Body of pancreas (tissue), 4 donors: ENCODE data around the gene DAW1. TPM values are rescaled to one million over a fixed set of nuclear protein-coding genes. Genes with fewer than 3 reads are reported as not detected.
A peak's percentile ranks its signal among the peaks of the same experiment; 100 is the strongest.

Experiments
- ATAC-seq: fragments of 150-250 bp; one replicate; pipeline ENCODE4 v1.9.1; 2016
- DNase-seq, 4 donors: peaks; one replicate each; pipeline ENCODE4 v3.0.0-alpha.2; 2019
- H3K27ac ChIP-seq, 4 donors: fragments of 200-600 bp; sonication (generic); 1 replicate in 3 of 4; 2 replicates in 1 of 4; pipeline versions ENCODE4 v1.5.1 to v1.6.1; 2016 to 2019; ENCODE audit warnings: mild to moderate bottlenecking in 1 of 4, mixed read lengths in 1 of 4, moderate library complexity in 1 of 4
- H3K27me3 ChIP-seq, 2 donors: fragments of 200-600 bp; sonication (generic); one replicate each; pipeline ENCODE4 v1.6.0; 2016; ENCODE audit warnings: mild to moderate bottlenecking in 1 of 2
- H3K36me3 ChIP-seq, 2 donors: fragments of 200-600 bp; sonication (generic); replicated peaks in 1 of 2; 2 replicates each; pipeline ENCODE4 v1.5.1; 2016; ENCODE audit warnings: low read depth in 2 of 2; ENCODE audit not compliant: insufficient read depth in 1 of 2
- H3K4me1 ChIP-seq: fragments of 200-600 bp; sonication (generic); one replicate; pipeline ENCODE4 v1.6.0; 2016
- H3K4me3 ChIP-seq, 2 donors: fragments of 200-600 bp; sonication (generic); 1 replicate in 1 of 2; 2 replicates in 1 of 2; pipeline ENCODE4 v1.5.1; 2016 to 2019
- H3K9me3 ChIP-seq, 3 donors: fragments of 200-600 bp; sonication (generic); 1 replicate in 2 of 3; 2 replicates in 1 of 3; pipeline ENCODE4 v1.5.1; 2016
- POLR2A ChIP-seq, 3 donors: fragments of 450-650 bp; IDR thresholded peaks; one replicate each; pipeline ENCODE4 v1.6.1; 2016; ENCODE audit warnings: antibody characterized with exemption in 3 of 3, mild to moderate bottlenecking in 2 of 3
- WGBS, 2 donors: methylation state at CpG; one replicate each; pipeline ENCODE4 v1.1.5; 2017; 5-methylcytosine and 5-hydroxymethylcytosine counted together
- intact Hi-C: fragments of 100-400 bp; cut with DNase I; formaldehyde crosslinking; loops from one replicate; pipeline ENCODE4 v1.15.1; 2023
- total RNA-seq, 2 donors: library from RNA; depleted of rRNA; stranded (reverse); fragments of >200 nt; gene quantifications; one replicate each; pipeline ENCODE4 v1.1.0, GENCODE V29; 2016
- TF ChIP-seq, protein P1 (sequence below), 7 experiments: fragments of 450-650 bp in 4 of 7; fragments of 200-600 bp in 3 of 7; sonication (generic) in 3 of 7; IDR thresholded peaks; one replicate each; pipeline ENCODE4 v1.5.1; 2016 to 2019; ENCODE audit warnings: antibody characterized with exemption in 7 of 7

Gene DAW1
- total RNA-seq, 2 donors from 2014 or later: not detected

DNA sequence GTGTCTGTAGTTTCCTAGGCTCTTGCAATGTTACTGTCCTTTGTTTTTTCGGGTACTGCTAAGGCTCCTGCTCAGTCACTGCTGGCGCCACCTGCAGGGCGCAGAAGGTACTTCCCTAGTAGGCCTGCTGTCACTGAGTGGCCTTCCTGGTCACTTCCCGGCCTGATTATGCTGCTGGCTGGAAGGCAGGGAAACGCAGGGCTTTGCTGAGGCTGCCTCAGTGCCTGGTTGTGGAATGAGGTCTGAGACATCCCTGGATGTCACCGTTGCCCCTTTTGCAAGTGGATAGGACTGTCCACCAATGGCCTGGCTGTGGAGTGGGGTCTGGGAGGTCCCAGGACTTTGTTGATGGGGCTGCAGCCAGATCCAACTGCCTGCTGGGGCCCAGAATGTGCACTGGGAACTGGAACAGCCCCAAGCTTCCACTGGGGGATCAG, 13.1 kb downstream of the DAW1 start:
- DNase-seq (peak; percentile 78 to 88 (median 83)), ATAC-seq (peak; percentile 86)
- Histone ChIP-seq H3K27ac (no peak overlapping the region), H3K4me3 (no peak overlapping the region), H3K9me3 (no peaks in the 10 kb centered on the region), H3K4me1 (peaks cover 5% of the 10 kb centered on the region), H3K36me3 (no peaks in the 10 kb centered on the region), H3K27me3 (no peaks in the 10 kb centered on the region)
- intact Hi-C loops: no loop called here
- TF ChIP-seq, protein P1, sequence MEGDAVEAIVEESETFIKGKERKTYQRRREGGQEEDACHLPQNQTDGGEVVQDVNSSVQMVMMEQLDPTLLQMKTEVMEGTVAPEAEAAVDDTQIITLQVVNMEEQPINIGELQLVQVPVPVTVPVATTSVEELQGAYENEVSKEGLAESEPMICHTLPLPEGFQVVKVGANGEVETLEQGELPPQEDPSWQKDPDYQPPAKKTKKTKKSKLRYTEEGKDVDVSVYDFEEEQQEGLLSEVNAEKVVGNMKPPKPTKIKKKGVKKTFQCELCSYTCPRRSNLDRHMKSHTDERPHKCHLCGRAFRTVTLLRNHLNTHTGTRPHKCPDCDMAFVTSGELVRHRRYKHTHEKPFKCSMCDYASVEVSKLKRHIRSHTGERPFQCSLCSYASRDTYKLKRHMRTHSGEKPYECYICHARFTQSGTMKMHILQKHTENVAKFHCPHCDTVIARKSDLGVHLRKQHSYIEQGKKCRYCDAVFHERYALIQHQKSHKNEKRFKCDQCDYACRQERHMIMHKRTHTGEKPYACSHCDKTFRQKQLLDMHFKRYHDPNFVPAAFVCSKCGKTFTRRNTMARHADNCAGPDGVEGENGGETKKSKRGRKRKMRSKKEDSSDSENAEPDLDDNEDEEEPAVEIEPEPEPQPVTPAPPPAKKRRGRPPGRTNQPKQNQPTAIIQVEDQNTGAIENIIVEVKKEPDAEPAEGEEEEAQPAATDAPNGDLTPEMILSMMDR (IDR thresholded peaks at IDR 0.05): peak; percentile 62 to 87 (median 76)
- no peak for TF ChIP-seq POLR2A (IDR thresholded peaks at IDR 0.05)
- WGBS, 2 donors: 0 to 9% methylated on average over 5 to 6 of the region's 6 CpGs

DNA sequence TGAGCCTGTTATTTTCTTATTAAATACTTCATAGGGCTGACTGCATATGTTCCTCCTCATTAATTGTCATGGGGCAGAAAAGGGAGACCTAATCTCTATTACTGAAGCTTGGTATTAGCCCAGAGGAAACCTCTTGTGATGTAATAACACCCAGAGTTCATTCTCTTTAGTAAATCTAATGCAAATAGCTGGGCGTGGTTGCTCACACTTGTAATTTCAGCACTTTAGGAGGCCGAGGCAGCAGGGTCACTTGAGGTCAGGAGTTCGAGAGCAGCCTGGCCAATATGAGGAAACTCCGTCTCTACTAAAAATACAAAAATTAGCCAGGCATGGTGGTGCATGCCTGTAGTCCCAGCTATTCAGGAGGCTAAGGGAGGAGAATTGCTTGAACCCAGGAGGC, 14.7 kb downstream of the DAW1 start:
- Histone ChIP-seq H3K4me1 (peaks cover 5% of the 10 kb centered on the region), H3K4me3 (no peak overlapping the region), H3K27ac (no peak overlapping the region), H3K9me3 (no peaks in the 10 kb centered on the region), H3K27me3 (no peaks in the 10 kb centered on the region), H3K36me3 (no peaks in the 10 kb centered on the region)
- TF ChIP-seq, protein P1 (IDR thresholded peaks at IDR 0.05): no peak
- no peak for TF ChIP-seq POLR2A (IDR thresholded peaks at IDR 0.05)
- 82 to 94% methylated on average over 4 of the region's 4 CpGs for WGBS, 2 donors
- intact Hi-C loops: no loop called here
- no peak for DNase-seq
- ATAC-seq: no peak

DNA sequence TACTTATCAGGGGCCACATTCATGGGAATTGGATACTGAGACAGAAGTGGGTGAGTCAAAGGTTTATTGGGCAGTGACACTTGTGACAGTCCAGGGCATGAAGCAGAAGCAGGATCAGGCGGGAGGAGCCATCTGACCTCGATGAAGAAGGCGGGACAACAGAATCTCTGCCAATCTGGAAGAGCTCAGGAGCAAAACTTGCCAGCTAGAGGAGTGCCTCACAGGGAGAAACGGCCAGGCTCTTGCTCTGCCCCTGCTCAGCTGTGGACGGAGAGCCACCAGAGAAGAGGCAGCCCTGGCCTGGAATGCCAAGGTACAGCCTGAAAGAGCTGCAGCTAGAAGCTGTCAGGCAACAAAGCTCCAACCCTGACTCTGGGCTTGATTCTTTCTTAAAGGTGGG, 16.9 kb downstream of the DAW1 start:
- intact Hi-C loops: no loop called here
- Histone ChIP-seq H3K27me3 (no peaks in the 10 kb centered on the region), H3K9me3 (no peaks in the 10 kb centered on the region), H3K36me3 (no peaks in the 10 kb centered on the region), H3K4me1 (peaks cover 5% of the 10 kb centered on the region), H3K4me3 (no peak overlapping the region), H3K27ac (no peak overlapping the region)
- 23 to 45% methylated on average over 5 of the region's 5 CpGs for WGBS, 2 donors
- TF ChIP-seq POLR2A (IDR thresholded peaks at IDR 0.05): no peak
- TF ChIP-seq, protein P1 (IDR thresholded peaks at IDR 0.05): no peak
- DNase-seq: no peak
- ATAC-seq: no peak

DNA sequence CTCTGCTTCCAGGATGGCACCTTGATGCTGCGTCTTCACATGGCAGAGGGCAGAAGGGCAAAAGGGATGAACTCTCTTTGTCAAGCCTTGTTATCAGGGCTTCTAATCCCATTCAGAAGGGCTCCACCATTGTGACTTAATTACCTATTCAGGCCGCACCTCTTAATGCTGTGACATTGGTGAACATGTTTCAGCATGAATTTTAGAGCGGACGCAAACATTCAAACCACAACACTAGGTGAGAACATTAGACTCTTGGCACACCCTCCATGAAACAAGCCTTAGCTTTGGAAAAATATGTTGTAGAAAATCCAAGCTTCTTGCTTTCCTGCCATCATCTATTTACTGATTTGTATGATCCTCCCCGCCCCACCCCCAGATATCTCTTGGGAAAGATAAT, 17.9 kb downstream of the DAW1 start:
- no peaks in the 10 kb centered on the region for H3K36me3 ChIP-seq
- TF ChIP-seq, protein P1 (IDR thresholded peaks at IDR 0.05): no peak
- no peak for TF ChIP-seq POLR2A (IDR thresholded peaks at IDR 0.05)
- 80 to 84% methylated on average over 5 of the region's 5 CpGs for WGBS, 2 donors
- H3K9me3 ChIP-seq: no peaks in the 10 kb centered on the region
- intact Hi-C loops: no loop called here
- H3K27me3 ChIP-seq: no peaks in the 10 kb centered on the region
- ATAC-seq (no peak), DNase-seq (no peak)
- peaks cover 3% of the 10 kb centered on the region for H3K4me1 ChIP-seq
- H3K4me3 ChIP-seq: no peak overlapping the region
- no peak overlapping the region for H3K27ac ChIP-seq

DNA sequence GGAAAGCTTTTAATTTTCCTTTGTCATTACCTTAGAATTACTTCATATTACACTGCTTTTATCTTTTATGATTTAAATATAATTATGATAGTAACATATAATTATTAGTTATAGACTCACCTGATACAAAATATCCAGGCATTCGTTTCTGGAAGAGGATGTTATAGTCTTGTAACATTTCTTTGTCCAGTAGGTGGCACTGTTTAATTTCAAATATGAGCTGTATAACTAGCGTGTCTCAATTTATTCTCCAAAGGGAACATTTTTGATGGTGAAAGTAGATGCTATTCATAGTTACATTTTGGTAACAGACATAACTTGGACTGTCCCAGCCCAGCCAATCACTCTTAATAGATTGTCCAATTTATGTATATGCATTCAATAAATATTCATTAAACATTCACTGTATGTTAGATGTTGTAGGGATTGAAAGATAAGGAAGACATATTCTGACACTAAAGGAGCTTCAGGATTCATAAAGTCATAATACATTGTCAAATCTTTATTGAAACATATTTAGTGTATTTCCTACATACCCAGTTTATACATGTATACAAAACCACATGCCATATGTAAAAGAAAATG, 19.2 kb downstream of the DAW1 start:
- Histone ChIP-seq H3K9me3 (no peaks in the 10 kb centered on the region), H3K4me1 (no peaks in the 10 kb centered on the region), H3K27ac (no peak overlapping the region), H3K36me3 (no peaks in the 10 kb centered on the region), H3K4me3 (no peak overlapping the region), H3K27me3 (no peaks in the 10 kb centered on the region)
- TF ChIP-seq, protein P1 (IDR thresholded peaks at IDR 0.05): peak in 6 of 7 experiments; percentile 46 to 76 (median 62)
- TF ChIP-seq POLR2A (IDR thresholded peaks at IDR 0.05): no peak
- peak; percentile 70 for ATAC-seq
- 0% methylated on average over 2 of the region's 2 CpGs for WGBS, 2 donors
- no peak for DNase-seq
- intact Hi-C loops: loop anchor here (10.0 kb wide), 1 partner anchor 764 kb away; no protein-coding TSS in a partner anchor
